Panc1 (cell line): Measurements from ENCODE around the gene TNNI3K. TPM values are rescaled to one million over a fixed set of nuclear protein-coding genes. Genes with fewer than 3 reads are reported as not detected.

Source experiments
- ATAC-seq: fragments of 200-7000 bp; cut with Tn5 transposase; 2 replicates; pipeline ENCODE4 v1.9.1; 2020; ENCODE audit warnings: mild to moderate bottlenecking, moderate library complexity
- BruUV-seq: library from RNA; stranded (reverse); fragments of 400-500 nt; replicated peaks from 2 replicates; lab custom pipeline; 2021; lab: Mats Ljungman, UMichigan
- CTCF ChIA-PET: fragments of 300-600 bp; sonication (Branson Sonifier 250); formaldehyde crosslinking; loops from one replicate; lab custom pipeline; 2022; ENCODE audit warnings: antibody characterized with exemption; lab: Charles Lee
- POLR2A ChIA-PET: fragments of 300-600 bp; sonication (Branson Sonifier 250); formaldehyde crosslinking; loops from one replicate; lab custom pipeline; 2022; ENCODE audit warnings: antibody characterized with exemption; lab: Charles Lee
- DNase-seq: peaks from one replicate; pipeline ENCODE4 v3.0.0-alpha.2; 2010; ENCODE audit warnings: low read depth, low spot score
- H3K27ac ChIP-seq: 2 replicates; pipeline ENCODE4 v1.5.1; 2011; ENCODE audit warnings: mild to moderate bottlenecking, low read length, inconsistent platforms
- H3K27me3 ChIP-seq: fragments of 200-500 bp; sonication (Bioruptor generic); 2 replicates; pipeline ENCODE4 v1.6.0; 2014; ENCODE audit warnings: low read length, inconsistent platforms; ENCODE audit not compliant: control insufficient read depth, insufficient read depth
- H3K36me3 ChIP-seq: fragments of 200-500 bp; sonication (Bioruptor generic); 2 replicates; pipeline ENCODE4 v1.5.1; 2014; ENCODE audit warnings: inconsistent platforms, mild to moderate bottlenecking, low read length, moderate library complexity; ENCODE audit not compliant: control insufficient read depth, insufficient read depth
- H3K4me1 ChIP-seq: 2 replicates; pipeline ENCODE4 v1.5.1; 2011; ENCODE audit warnings: inconsistent platforms, mild to moderate bottlenecking, low read length, moderate library complexity; ENCODE audit not compliant: control insufficient read depth, insufficient read depth
- H3K4me3 ChIP-seq, 2 experiments: 2 replicates each; pipeline ENCODE4 v1.5.1; 2011 to 2012; ENCODE audit warnings: low read depth in 2 of 2, low read length in 2 of 2, mild to moderate bottlenecking in 2 of 2, inconsistent platforms in 1 of 2, moderate library complexity in 1 of 2
- H3K9me3 ChIP-seq: fragments of 200-500 bp; sonication (Bioruptor generic); 2 replicates; pipeline ENCODE4 v1.5.1; 2014; ENCODE audit warnings: low read depth, mild to moderate bottlenecking, inconsistent platforms, low read length, moderate library complexity; ENCODE audit not compliant: control insufficient read depth, insufficient read depth
- POLR2AphosphoS5 ChIP-seq: IDR thresholded peaks from 2 replicates; pipeline ENCODE4 v1.6.1; 2012; ENCODE audit warnings: mild to moderate bottlenecking, low read depth, low read length, moderate library complexity
- SIN3A ChIP-seq: IDR thresholded peaks from 2 replicates; pipeline ENCODE4 v1.6.1; 2012; ENCODE audit warnings: low read depth, mild to moderate bottlenecking, low read length, moderate library complexity, borderline replicate concordance; ENCODE audit not compliant: insufficient read depth
- TCF7L2 ChIP-seq: IDR thresholded peaks from 2 replicates; pipeline ENCODE4 v1.6.1; 2011; ENCODE audit warnings: mild to moderate bottlenecking, low read depth, low read length, inconsistent platforms
- in situ Hi-C: cut with HindIII; loops from 2 replicates; pipeline ENCODE4 v1.10.0; 2016; ENCODE audit warnings: low sequenced_read_pairs, low pct_unique_long_range_greater_than_20kb
- intact Hi-C: fragments of 100-400 bp; cut with micrococcal nuclease; formaldehyde crosslinking; loops from one replicate; pipeline ENCODE4 v1.10.0; 2022; ENCODE audit not compliant: unreplicated experiment
- total RNA-seq: library from RNA; stranded (reverse); gene quantifications from one replicate; pipeline ENCODE4 v1.2.1, GENCODE V29; 2021; ENCODE audit not compliant: unreplicated experiment
- TF ChIP-seq, protein P1 (sequence below), 2 experiments: IDR thresholded peaks; 2 replicates each; pipeline ENCODE4 v1.6.1; 2011 to 2012; ENCODE audit warnings: low read depth in 2 of 2, control low read depth in 1 of 2, low read length in 1 of 2, mild to moderate bottlenecking in 1 of 2, moderate library complexity in 1 of 2; ENCODE audit not compliant: insufficient read depth in 1 of 2
- TF ChIP-seq, protein P2 (sequence below): fragments of 450-650 bp; IDR thresholded peaks from 2 replicates; pipeline ENCODE4 v1.5.1; 2017; ENCODE audit warnings: mild to moderate bottlenecking

Gene TNNI3K
- total RNA-seq, 1 experiment from 2014 or later = not detected

DNA sequence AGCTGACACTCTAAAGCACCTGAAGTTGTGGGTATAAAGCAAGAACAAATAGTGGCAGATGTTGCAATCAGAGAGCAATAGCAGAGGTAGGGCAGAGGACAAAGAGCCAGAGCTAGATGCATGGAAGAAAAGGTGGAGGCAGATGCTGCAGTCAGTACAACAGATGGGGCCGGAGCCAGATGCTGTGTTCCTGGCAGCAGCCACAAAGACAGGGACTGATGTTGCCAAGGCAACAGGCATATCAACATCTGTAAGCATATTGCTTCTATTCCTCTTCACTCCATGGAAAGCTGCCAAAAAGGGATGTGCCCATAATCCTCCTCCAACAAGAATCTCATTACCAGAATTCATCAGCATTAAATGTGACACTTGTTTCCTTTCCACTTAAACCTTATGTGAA, 108.0 kb downstream of the TNNI3K start:
- Histone ChIP-seq H3K27me3 (no peaks in the 10 kb centered on the region), H3K9me3 (no peaks in the 10 kb centered on the region), H3K27ac (no peak overlapping the region), H3K4me3 (no peak overlapping the region), H3K4me1 (no peaks in the 10 kb centered on the region), H3K36me3 (no peaks in the 10 kb centered on the region)
- TF ChIP-seq, protein P1, sequence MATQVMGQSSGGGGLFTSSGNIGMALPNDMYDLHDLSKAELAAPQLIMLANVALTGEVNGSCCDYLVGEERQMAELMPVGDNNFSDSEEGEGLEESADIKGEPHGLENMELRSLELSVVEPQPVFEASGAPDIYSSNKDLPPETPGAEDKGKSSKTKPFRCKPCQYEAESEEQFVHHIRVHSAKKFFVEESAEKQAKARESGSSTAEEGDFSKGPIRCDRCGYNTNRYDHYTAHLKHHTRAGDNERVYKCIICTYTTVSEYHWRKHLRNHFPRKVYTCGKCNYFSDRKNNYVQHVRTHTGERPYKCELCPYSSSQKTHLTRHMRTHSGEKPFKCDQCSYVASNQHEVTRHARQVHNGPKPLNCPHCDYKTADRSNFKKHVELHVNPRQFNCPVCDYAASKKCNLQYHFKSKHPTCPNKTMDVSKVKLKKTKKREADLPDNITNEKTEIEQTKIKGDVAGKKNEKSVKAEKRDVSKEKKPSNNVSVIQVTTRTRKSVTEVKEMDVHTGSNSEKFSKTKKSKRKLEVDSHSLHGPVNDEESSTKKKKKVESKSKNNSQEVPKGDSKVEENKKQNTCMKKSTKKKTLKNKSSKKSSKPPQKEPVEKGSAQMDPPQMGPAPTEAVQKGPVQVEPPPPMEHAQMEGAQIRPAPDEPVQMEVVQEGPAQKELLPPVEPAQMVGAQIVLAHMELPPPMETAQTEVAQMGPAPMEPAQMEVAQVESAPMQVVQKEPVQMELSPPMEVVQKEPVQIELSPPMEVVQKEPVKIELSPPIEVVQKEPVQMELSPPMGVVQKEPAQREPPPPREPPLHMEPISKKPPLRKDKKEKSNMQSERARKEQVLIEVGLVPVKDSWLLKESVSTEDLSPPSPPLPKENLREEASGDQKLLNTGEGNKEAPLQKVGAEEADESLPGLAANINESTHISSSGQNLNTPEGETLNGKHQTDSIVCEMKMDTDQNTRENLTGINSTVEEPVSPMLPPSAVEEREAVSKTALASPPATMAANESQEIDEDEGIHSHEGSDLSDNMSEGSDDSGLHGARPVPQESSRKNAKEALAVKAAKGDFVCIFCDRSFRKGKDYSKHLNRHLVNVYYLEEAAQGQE (IDR thresholded peaks at IDR 0.05; ENCODE audit: insufficient read depth in 1 of 2, low read depth in 2 of 2, low read length in 1 of 2) = no peak
- TF ChIP-seq POLR2AphosphoS5 (no peak), SIN3A (no peak), TCF7L2 (no peak)
- TF ChIP-seq, protein P2, sequence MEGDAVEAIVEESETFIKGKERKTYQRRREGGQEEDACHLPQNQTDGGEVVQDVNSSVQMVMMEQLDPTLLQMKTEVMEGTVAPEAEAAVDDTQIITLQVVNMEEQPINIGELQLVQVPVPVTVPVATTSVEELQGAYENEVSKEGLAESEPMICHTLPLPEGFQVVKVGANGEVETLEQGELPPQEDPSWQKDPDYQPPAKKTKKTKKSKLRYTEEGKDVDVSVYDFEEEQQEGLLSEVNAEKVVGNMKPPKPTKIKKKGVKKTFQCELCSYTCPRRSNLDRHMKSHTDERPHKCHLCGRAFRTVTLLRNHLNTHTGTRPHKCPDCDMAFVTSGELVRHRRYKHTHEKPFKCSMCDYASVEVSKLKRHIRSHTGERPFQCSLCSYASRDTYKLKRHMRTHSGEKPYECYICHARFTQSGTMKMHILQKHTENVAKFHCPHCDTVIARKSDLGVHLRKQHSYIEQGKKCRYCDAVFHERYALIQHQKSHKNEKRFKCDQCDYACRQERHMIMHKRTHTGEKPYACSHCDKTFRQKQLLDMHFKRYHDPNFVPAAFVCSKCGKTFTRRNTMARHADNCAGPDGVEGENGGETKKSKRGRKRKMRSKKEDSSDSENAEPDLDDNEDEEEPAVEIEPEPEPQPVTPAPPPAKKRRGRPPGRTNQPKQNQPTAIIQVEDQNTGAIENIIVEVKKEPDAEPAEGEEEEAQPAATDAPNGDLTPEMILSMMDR = no peak
- CTCF ChIA-PET = no interaction called here
- DNase-seq (no peak), ATAC-seq (no peak)
- no TSS peak for BruUV-seq
- POLR2A ChIA-PET = no interaction called here
- in situ Hi-C loops = no loop called here
- intact Hi-C loops = no loop called here

DNA sequence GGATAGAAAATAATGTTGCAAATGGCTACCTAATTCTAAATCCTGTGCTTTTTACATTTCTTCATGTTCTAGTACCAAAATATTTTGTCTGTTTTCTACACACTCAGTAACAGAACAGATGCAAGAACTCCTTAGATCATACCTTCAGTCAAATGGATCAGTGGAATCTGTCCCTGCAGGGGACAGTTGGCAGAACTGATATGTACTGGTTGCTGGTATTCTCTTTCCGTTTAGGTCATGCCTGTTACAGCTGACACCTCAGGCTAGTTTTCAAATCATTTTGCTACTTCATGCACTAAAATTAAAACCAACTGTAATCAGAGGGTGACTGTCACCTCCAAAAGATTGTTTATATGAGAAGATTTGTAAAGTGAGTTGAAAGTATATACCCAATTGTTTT, 109.2 kb downstream of the TNNI3K start:
- intact Hi-C loops = no loop called here
- Histone ChIP-seq H3K9me3 (no peaks in the 10 kb centered on the region), H3K4me1 (no peaks in the 10 kb centered on the region), H3K27ac (no peak overlapping the region), H3K36me3 (no peaks in the 10 kb centered on the region), H3K4me3 (no peak overlapping the region), H3K27me3 (no peaks in the 10 kb centered on the region)
- DNase-seq (no peak), ATAC-seq (no peak)
- ChIA-PET POLR2A (no interaction called here), CTCF (no interaction called here)
- no TSS peak for BruUV-seq
- in situ Hi-C loops = no loop called here
- TF ChIP-seq TCF7L2 = no peak
- TF ChIP-seq, protein P2 = no peak
- TF ChIP-seq, protein P1 (IDR thresholded peaks at IDR 0.05; ENCODE audit: insufficient read depth in 1 of 2, low read depth in 2 of 2, low read length in 1 of 2) = no peak
- no peak for TF ChIP-seq SIN3A
- TF ChIP-seq POLR2AphosphoS5 = no peak
